Effector memory CD8-positive, alpha-beta T cell (primary cell): ENCODE data around the gene SEMA3E.

Experiments used
- ATAC-seq: fragments of 150-1000 bp; cut with Tn5 transposase; replicated peaks from 2 replicates; pipeline ENCODE4 v1.10.0; 2021; ENCODE audit warnings: mild to moderate bottlenecking, moderate library complexity
- DNase-seq, 3 experiments: peaks; one replicate each; pipeline ENCODE4 v3.0.0; 2021
- H3K27ac Mint-ChIP-seq, 2 donors: one replicate each; pipeline ENCODE4 v1.8.0; 2022; ENCODE audit warnings: mild to moderate bottlenecking in 2 of 2, mixed read lengths in 2 of 2, moderate library complexity in 2 of 2
- H3K27me3 Mint-ChIP-seq, 2 donors: one replicate each; pipeline ENCODE4 v1.8.0; 2022; ENCODE audit warnings: mixed read lengths in 2 of 2
- H3K36me3 Mint-ChIP-seq: one replicate; pipeline ENCODE4 v1.8.0; 2022; ENCODE audit warnings: mild to moderate bottlenecking, moderate library complexity, mixed read lengths; ENCODE audit not compliant: insufficient read depth
- H3K4me1 Mint-ChIP-seq, 2 donors: one replicate each; pipeline ENCODE4 v1.8.0; 2022; ENCODE audit warnings: low read depth in 2 of 2, mixed read lengths in 2 of 2
- H3K4me3 Mint-ChIP-seq, 2 donors: one replicate each; pipeline ENCODE4 v1.8.0; 2022; ENCODE audit warnings: mild to moderate bottlenecking in 2 of 2, mixed read lengths in 2 of 2, moderate library complexity in 2 of 2
- H3K9me3 Mint-ChIP-seq, 2 donors: one replicate each; pipeline ENCODE4 v1.8.0; 2022; ENCODE audit warnings: mixed read lengths in 2 of 2

Gene SEMA3E

DNA sequence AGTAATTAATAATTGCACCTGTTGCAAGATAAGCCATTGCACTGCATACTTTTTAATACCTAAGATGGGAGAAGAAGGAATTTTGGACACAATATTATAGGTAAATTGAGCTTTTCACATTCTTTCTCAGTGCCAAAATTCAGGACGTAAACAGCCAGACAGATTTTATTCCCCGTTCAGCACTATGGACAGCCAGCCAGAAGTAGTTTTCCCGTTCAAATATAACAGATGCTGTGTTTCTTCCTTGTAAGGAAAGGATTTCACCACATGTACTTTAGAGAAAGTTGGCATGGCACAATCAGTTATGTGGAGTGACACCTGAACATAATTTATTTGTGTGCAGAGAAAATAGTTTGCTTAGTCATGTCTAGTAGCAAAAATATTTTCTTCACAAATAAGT is 34.8 kb downstream of the SEMA3E start:
- no peak for ATAC-seq
- no peak overlapping the region for H3K4me3 Mint-ChIP-seq
- DNase-seq = no peak
- H3K4me1 Mint-ChIP-seq = no peaks in the 10 kb centered on the region
- no peaks in the 10 kb centered on the region for H3K36me3 Mint-ChIP-seq
- no peaks in the 10 kb centered on the region for H3K27me3 Mint-ChIP-seq
- peaks cover 0 to 6% of the 10 kb centered on the region in 2 donors for H3K9me3 Mint-ChIP-seq
- H3K27ac Mint-ChIP-seq = no peak overlapping the region

- Mint-ChIP-seq H3K27me3 (no peaks in the 10 kb centered on the region), H3K27ac (no peak overlapping the region), H3K4me3 (no peak overlapping the region), H3K4me1 (no peaks in the 10 kb centered on the region), H3K36me3 (no peaks in the 10 kb centered on the region), H3K9me3 (peaks cover 0 to 6% of the 10 kb centered on the region in 2 donors)
- ATAC-seq = no peak
- DNase-seq = no peak
Measured at GRCh38 chr7:83613232-83613631, 35.7 kb downstream of the SEMA3E start.

DNA sequence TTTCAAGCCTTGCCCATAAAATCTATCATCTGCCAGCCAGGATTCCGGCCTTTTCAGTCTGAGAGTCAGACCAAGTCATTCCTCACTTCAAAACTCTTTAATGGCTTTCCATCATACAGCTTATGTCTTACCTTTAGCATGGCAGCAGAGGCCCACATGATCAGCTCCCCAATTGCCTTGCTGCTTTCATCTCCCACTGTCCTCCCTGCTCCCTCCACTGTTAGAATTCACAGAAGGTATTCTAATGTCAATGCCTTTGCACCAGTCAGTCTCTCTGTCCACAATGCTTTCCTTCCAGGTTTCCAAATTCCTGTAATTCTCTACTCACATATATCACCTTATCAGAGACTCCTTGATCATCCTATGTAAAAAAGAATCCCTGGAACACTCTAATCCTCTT is 37.2 kb downstream of the SEMA3E start:
- Mint-ChIP-seq H3K9me3 (peaks cover 0 to 9% of the 10 kb centered on the region in 2 donors), H3K27me3 (no peaks in the 10 kb centered on the region), H3K27ac (no peak overlapping the region), H3K4me1 (no peaks in the 10 kb centered on the region), H3K4me3 (no peak overlapping the region), H3K36me3 (no peaks in the 10 kb centered on the region)
- DNase-seq = no peak
- no peak for ATAC-seq

DNA sequence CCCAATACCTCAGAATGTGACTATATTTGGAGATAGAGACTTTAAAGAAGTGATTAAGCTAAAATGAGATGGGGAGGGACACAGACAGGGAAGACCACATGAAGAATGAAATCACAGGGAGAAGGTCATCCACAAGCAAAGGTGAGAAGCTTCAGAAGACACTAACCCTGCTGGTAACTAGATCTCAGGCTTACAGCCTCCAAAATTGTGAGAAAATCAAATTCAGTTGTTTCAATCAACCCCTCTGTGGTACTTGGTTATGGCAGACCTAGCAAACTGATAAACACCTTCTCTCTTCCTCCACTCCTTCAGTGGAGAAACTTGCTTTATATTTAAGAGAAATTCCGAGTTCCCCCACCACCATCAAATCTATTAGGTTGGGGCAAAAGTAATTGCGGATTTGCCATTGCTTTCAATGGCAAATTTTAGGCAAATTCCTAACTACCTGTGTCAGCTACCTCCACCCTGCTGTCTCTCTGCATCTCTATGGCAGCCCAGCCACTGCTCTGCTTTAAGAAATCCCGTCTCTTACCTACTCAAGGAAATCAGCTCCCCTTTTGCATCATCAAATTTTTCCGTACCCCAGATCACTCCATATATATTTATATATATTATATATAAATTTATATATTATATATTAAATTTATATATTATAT is 38.2 kb downstream of the SEMA3E start:
- H3K36me3 Mint-ChIP-seq = no peaks in the 10 kb centered on the region
- ATAC-seq (no peak), DNase-seq (no peak)
- no peaks in the 10 kb centered on the region for H3K27me3 Mint-ChIP-seq
- peaks cover 0 to 9% of the 10 kb centered on the region in 2 donors for H3K9me3 Mint-ChIP-seq
- H3K27ac Mint-ChIP-seq = no peak overlapping the region
- no peaks in the 10 kb centered on the region for H3K4me1 Mint-ChIP-seq
- no peak overlapping the region for H3K4me3 Mint-ChIP-seq

- H3K4me3 Mint-ChIP-seq = no peak overlapping the region
- H3K4me1 Mint-ChIP-seq = no peaks in the 10 kb centered on the region
- DNase-seq (no peak), ATAC-seq (no peak)
- H3K36me3 Mint-ChIP-seq = no peaks in the 10 kb centered on the region
- no peaks in the 10 kb centered on the region for H3K27me3 Mint-ChIP-seq
- H3K27ac Mint-ChIP-seq = no peak overlapping the region
- peaks cover 0 to 10% of the 10 kb centered on the region in 2 donors for H3K9me3 Mint-ChIP-seq
Measured at GRCh38 chr7:83608716-83609115, 40.2 kb downstream of the SEMA3E start.

DNA sequence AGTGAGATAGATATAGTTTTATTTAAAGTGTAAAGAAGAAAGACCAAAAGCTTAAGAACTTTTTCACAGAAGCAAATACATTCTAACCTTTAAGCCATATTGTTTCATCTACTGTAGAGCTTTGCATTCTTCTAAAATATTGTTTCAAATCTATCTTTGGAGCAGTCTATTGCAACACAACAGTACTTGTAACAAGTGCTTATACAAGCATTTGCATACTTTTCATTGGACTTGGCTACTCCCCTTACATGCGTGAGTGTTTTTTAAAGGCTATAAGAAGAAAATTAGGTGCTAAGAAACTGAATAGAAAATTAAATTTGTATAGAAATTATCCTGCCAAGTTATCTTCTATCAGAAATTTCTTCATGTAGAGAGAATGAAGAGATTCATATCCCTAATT is 45.3 kb downstream of the SEMA3E start:
- H3K4me3 Mint-ChIP-seq = no peak overlapping the region
- DNase-seq (no peak), ATAC-seq (no peak)
- no peaks in the 10 kb centered on the region for H3K36me3 Mint-ChIP-seq
- H3K9me3 Mint-ChIP-seq = peaks cover 0 to 9% of the 10 kb centered on the region in 2 donors
- no peaks in the 10 kb centered on the region for H3K4me1 Mint-ChIP-seq
- H3K27me3 Mint-ChIP-seq = no peaks in the 10 kb centered on the region
- H3K27ac Mint-ChIP-seq = no peak overlapping the region

GRCh38 chr7:83599131-83599530 is 49.8 kb downstream of the SEMA3E start:
- ATAC-seq (no peak), DNase-seq (no peak)
- no peaks in the 10 kb centered on the region for H3K36me3 Mint-ChIP-seq
- no peaks in the 10 kb centered on the region for H3K4me1 Mint-ChIP-seq
- H3K4me3 Mint-ChIP-seq = no peak overlapping the region
- peaks cover 11 to 16% of the 10 kb centered on the region in 2 donors for H3K9me3 Mint-ChIP-seq
- no peaks in the 10 kb centered on the region for H3K27me3 Mint-ChIP-seq
- no peak overlapping the region for H3K27ac Mint-ChIP-seq

- no peaks in the 10 kb centered on the region for H3K27me3 Mint-ChIP-seq
- H3K27ac Mint-ChIP-seq = no peak overlapping the region
- no peak overlapping the region for H3K4me3 Mint-ChIP-seq
- H3K4me1 Mint-ChIP-seq = no peaks in the 10 kb centered on the region
- DNase-seq = no peak
- no peaks in the 10 kb centered on the region for H3K36me3 Mint-ChIP-seq
- no peak for ATAC-seq
- peaks cover 16 to 17% of the 10 kb centered on the region in 2 donors for H3K9me3 Mint-ChIP-seq
Measured at GRCh38 chr7:83593921-83594475, 54.9 kb downstream of the SEMA3E start.

DNA sequence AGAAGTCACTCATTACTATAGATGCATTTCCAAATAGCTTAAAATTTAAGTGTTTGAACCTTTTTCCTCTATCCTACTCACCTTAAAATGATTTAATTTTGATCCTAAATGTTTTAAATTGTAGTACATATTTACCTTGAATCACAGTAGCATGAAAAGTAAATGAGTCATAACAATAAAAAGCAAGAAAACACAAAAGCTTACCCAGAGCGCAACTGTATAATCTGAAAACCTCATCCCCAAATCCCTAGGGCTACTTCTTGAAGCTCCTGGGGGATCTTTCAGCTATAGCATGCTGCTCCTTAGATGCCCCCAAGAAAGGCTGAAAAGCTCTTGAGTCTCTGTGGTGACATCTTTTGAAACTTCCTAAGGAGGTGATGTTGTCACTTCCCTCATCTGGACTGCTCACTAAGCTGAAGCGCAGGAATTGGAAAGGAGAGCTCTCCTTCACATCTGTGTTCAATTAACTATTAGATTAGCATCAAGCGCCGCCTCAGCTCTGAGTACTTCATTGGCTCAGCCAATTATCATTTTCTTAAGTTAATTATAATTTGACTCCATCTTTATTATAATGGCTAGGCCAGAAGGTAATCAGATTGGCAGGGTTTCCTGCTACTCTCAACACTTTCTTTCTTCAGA is 60.2 kb downstream of the SEMA3E start:
- ATAC-seq (no peak), DNase-seq (no peak)
- Mint-ChIP-seq H3K4me1 (no peaks in the 10 kb centered on the region), H3K36me3 (no peaks in the 10 kb centered on the region), H3K9me3 (peaks cover 0 to 14% of the 10 kb centered on the region in 2 donors), H3K27ac (no peak overlapping the region), H3K4me3 (no peak overlapping the region), H3K27me3 (no peaks in the 10 kb centered on the region)

GRCh38 chr7:83586281-83586680 is 62.7 kb downstream of the SEMA3E start:
- H3K27me3 Mint-ChIP-seq = no peaks in the 10 kb centered on the region
- H3K36me3 Mint-ChIP-seq = no peaks in the 10 kb centered on the region
- no peak overlapping the region for H3K4me3 Mint-ChIP-seq
- H3K27ac Mint-ChIP-seq = no peak overlapping the region
- peaks cover 0 to 6% of the 10 kb centered on the region in 2 donors for H3K9me3 Mint-ChIP-seq
- no peaks in the 10 kb centered on the region for H3K4me1 Mint-ChIP-seq
- DNase-seq = no peak
- no peak for ATAC-seq

GRCh38 chr7:83581667-83582435 is 67.1 kb downstream of the SEMA3E start:
- H3K4me3 Mint-ChIP-seq = no peak overlapping the region
- H3K27me3 Mint-ChIP-seq = no peaks in the 10 kb centered on the region
- no peak overlapping the region for H3K27ac Mint-ChIP-seq
- no peak for DNase-seq
- H3K36me3 Mint-ChIP-seq = no peaks in the 10 kb centered on the region
- H3K4me1 Mint-ChIP-seq = no peaks in the 10 kb centered on the region
- no peak for ATAC-seq
- H3K9me3 Mint-ChIP-seq = peaks cover 0 to 10% of the 10 kb centered on the region in 2 donors

- no peak for DNase-seq
Measured at GRCh38 chr7:83579740-83580139, 69.2 kb downstream of the SEMA3E start.

DNA sequence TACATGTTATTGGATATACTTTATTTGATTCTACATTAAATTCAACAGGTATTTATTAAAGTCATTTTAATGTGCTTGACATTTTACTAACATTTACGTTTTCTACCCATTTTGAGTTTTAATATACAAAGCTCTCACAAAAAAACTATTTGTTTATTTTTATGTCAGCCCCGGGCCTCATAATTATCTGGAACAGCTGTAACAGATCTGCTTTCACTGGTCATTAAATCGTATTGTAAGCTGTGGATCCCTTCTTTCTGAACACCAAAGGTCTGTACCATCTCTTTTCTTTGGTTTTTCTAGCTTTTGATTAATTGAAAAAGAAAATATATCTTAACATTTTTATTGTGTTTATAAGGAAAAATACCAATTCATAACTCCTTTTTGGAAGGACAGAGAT is 73.5 kb downstream of the SEMA3E start:
- Mint-ChIP-seq H3K4me1 (no peaks in the 10 kb centered on the region), H3K9me3 (peaks cover 8% of the 10 kb centered on the region in 2 donors), H3K4me3 (no peak overlapping the region), H3K36me3 (no peaks in the 10 kb centered on the region), H3K27me3 (no peaks in the 10 kb centered on the region), H3K27ac (no peak overlapping the region)
- no peak for ATAC-seq
- no peak for DNase-seq

More at GRCh38 chr7:83579740-83580139, 69.2 kb downstream of the SEMA3E start:
- ATAC-seq = no peak
- Mint-ChIP-seq H3K36me3 (no peaks in the 10 kb centered on the region), H3K27ac (no peak overlapping the region), H3K9me3 (peaks cover 0 to 5% of the 10 kb centered on the region in 2 donors), H3K4me1 (no peaks in the 10 kb centered on the region), H3K4me3 (no peak overlapping the region), H3K27me3 (no peaks in the 10 kb centered on the region)
